OCI-LY3 (cell line): ENCODE data around the gene ATG3.

Source experiments
- CTCF ChIP-seq: fragments of 200-600, 300-600 bp; sonication (generic); IDR thresholded peaks from 2 replicates; pipeline ENCODE4 v1.5.1; 2014; ENCODE audit warnings: antibody characterized with exemption, low read length, low read depth
- EZH2phosphoT487 ChIP-seq: fragments of 200-600 bp; shearing (Covaris generic); IDR thresholded peaks from 2 replicates; pipeline ENCODE4 v1.6.1; 2018; ENCODE audit warnings: antibody characterized with exemption, mixed run types, low read depth

- no peak for TF ChIP-seq CTCF
- no peak for TF ChIP-seq EZH2phosphoT487
These were observed 47.1 kb downstream of the ATG3 start for GRCh38 chr3:112514527-112515128.
